Neural cell (in vitro differentiated cells): Measurements from ENCODE around the gene OR52W1.

Source experiments
- CTCF ChIP-seq: fragments of 450-650 bp; IDR thresholded peaks from 2 replicates; pipeline ENCODE4 v1.5.1; 2014; ENCODE audit warnings: antibody characterized with exemption, mild to moderate bottlenecking, moderate library complexity; ENCODE audit not compliant: poor library complexity, severe bottlenecking
- POLR2AphosphoS5 ChIP-seq: IDR thresholded peaks from 2 replicates; pipeline ENCODE4 v1.6.1; 2012
- SMC3 ChIP-seq: fragments of 450-650 bp; conservative IDR thresholded peaks from 2 replicates; pipeline ENCODE4 v1.6.1; 2014; ENCODE audit warnings: antibody characterized with exemption, mild to moderate bottlenecking, moderate library complexity; ENCODE audit not compliant: poor library complexity
- TF ChIP-seq, protein P1 (sequence below): IDR thresholded peaks from 2 replicates; pipeline ENCODE4 v1.6.1; 2012; ENCODE audit warnings: borderline replicate concordance

- TF ChIP-seq CTCF (no peak), SMC3 (no peak), POLR2AphosphoS5 (no peak)
- TF ChIP-seq, protein P1, sequence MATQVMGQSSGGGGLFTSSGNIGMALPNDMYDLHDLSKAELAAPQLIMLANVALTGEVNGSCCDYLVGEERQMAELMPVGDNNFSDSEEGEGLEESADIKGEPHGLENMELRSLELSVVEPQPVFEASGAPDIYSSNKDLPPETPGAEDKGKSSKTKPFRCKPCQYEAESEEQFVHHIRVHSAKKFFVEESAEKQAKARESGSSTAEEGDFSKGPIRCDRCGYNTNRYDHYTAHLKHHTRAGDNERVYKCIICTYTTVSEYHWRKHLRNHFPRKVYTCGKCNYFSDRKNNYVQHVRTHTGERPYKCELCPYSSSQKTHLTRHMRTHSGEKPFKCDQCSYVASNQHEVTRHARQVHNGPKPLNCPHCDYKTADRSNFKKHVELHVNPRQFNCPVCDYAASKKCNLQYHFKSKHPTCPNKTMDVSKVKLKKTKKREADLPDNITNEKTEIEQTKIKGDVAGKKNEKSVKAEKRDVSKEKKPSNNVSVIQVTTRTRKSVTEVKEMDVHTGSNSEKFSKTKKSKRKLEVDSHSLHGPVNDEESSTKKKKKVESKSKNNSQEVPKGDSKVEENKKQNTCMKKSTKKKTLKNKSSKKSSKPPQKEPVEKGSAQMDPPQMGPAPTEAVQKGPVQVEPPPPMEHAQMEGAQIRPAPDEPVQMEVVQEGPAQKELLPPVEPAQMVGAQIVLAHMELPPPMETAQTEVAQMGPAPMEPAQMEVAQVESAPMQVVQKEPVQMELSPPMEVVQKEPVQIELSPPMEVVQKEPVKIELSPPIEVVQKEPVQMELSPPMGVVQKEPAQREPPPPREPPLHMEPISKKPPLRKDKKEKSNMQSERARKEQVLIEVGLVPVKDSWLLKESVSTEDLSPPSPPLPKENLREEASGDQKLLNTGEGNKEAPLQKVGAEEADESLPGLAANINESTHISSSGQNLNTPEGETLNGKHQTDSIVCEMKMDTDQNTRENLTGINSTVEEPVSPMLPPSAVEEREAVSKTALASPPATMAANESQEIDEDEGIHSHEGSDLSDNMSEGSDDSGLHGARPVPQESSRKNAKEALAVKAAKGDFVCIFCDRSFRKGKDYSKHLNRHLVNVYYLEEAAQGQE, result no peak
Observed at GRCh38 chr11:6241316-6241715, 42.3 kb downstream of the OR52W1 start.
